GM10266 (cell line): ENCODE measurements around the gene ME3.

Experiments
- DNase-seq: peaks from one replicate; pipeline ENCODE4 v3.0.0; 2012; ENCODE audit errors: extremely low spot score
- CTCF ChIP-seq: IDR thresholded peaks from 2 replicates; pipeline ENCODE4 v1.5.1; 2012; ENCODE audit warnings: mild to moderate bottlenecking, low read depth; ENCODE audit not compliant: control insufficient read depth, insufficient read depth; ENCODE audit errors: missing control alignments

The ME3 gene

GRCh38 chr11:86702220-86702983 lies 30.0 kb upstream of the ME3 start:
- DNase-seq = no peak
- no peak for TF ChIP-seq CTCF

GRCh38 chr11:86699040-86699791 lies 26.8 kb upstream of the ME3 start:
- DNase-seq = no peak
- no peak for TF ChIP-seq CTCF

- DNase-seq = no peak
- no peak for TF ChIP-seq CTCF
These were observed 26.2 kb upstream of the ME3 start for GRCh38 chr11:86698639-86699038.

GRCh38 chr11:86696451-86696850 lies 24.0 kb upstream of the ME3 start:
- no peak for DNase-seq
- no peak for TF ChIP-seq CTCF

GRCh38 chr11:86696004-86696403 lies 23.6 kb upstream of the ME3 start:
- TF ChIP-seq CTCF = no peak
- DNase-seq = no peak

GRCh38 chr11:86695373-86695772 lies 23.0 kb upstream of the ME3 start:
- DNase-seq = no peak
- TF ChIP-seq CTCF = no peak

- no peak for DNase-seq
- no peak for TF ChIP-seq CTCF
These were observed 21.1 kb upstream of the ME3 start for GRCh38 chr11:86693518-86693917.
